ENCODE results near the gene MAPK6.

DNA sequence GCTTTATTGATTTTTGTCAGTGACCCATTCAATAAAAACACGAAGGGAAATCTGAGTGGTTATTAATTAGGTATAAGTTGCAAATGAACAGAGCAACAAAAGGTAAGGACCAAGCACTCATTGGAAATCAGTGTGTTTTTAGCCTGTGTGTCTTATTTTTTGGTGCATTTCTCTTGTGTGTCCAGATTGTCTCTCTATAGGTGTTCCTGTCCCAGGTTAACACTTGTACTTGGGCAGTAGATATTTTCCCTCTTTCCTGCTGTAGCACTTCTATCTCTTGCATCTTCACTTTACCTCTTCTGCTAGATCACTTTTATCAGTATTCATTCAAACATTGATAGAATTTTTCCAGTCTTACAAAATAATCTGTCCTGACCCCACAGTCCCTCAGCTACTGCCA is 37.0 kb downstream of the MAPK6 start:
- TF ChIP-seq CTCF (IDR thresholded peaks at IDR 0.05) (no peak), EP300 (IDR thresholded peaks at IDR 0.05) (no peak)
